SK-N-SH (cell line): ENCODE results near the gene NOA1.

Source experiments
- EP300 ChIP-seq, 2 experiments: IDR thresholded peaks; 2 replicates each; pipeline versions ENCODE4 v1.4.0 to v1.6.1; 2012; ENCODE audit warnings: borderline replicate concordance in 1 of 2, low read depth in 1 of 2, low read length in 1 of 2
- JUND ChIP-seq: IDR thresholded peaks from 2 replicates; pipeline ENCODE4 v1.4.0; 2012
- RAD21 ChIP-seq: IDR thresholded peaks from 2 replicates; pipeline ENCODE4 v1.6.1; 2012; ENCODE audit warnings: mild to moderate bottlenecking, low read length
- TF ChIP-seq, protein P1 (sequence below): fragments of 200-600 bp; sonication (generic); IDR thresholded peaks from 2 replicates; pipeline ENCODE4 v1.6.1; 2017; ENCODE audit warnings: antibody characterized with exemption, mild to moderate bottlenecking, moderate library complexity
- TF ChIP-seq, protein P2 (sequence below): IDR thresholded peaks from 2 replicates; pipeline ENCODE4 v1.6.1; 2012; ENCODE audit warnings: mild to moderate bottlenecking, low read depth, low read length, moderate library complexity

DNA sequence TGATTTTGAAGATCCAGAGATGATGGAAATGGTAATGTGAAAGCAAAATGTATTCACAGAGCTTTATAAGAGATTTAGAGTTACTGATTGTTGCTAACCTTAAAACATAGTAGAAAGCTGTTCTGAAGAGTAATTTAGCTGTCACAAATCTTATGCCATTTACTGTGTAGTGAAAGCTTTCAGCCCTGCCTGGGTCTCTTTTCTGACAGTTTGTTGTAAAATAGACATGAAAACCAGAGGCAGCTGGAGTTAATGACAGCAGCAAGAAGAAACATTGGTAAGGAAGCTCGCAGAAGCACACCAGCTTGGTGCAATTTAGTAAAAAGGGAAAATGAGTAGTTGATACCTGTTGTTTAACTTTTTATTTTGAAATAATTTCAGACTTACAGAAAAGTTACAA lies 22.3 kb upstream of the NOA1 start:
- TF ChIP-seq, protein P1, sequence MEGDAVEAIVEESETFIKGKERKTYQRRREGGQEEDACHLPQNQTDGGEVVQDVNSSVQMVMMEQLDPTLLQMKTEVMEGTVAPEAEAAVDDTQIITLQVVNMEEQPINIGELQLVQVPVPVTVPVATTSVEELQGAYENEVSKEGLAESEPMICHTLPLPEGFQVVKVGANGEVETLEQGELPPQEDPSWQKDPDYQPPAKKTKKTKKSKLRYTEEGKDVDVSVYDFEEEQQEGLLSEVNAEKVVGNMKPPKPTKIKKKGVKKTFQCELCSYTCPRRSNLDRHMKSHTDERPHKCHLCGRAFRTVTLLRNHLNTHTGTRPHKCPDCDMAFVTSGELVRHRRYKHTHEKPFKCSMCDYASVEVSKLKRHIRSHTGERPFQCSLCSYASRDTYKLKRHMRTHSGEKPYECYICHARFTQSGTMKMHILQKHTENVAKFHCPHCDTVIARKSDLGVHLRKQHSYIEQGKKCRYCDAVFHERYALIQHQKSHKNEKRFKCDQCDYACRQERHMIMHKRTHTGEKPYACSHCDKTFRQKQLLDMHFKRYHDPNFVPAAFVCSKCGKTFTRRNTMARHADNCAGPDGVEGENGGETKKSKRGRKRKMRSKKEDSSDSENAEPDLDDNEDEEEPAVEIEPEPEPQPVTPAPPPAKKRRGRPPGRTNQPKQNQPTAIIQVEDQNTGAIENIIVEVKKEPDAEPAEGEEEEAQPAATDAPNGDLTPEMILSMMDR = no peak
- no peak for TF ChIP-seq JUND
- TF ChIP-seq EP300 (IDR thresholded peaks at IDR 0.05; ENCODE audit: borderline replicate concordance in 1 of 2, low read depth in 1 of 2, low read length in 1 of 2) = no peak
- TF ChIP-seq, protein P2, sequence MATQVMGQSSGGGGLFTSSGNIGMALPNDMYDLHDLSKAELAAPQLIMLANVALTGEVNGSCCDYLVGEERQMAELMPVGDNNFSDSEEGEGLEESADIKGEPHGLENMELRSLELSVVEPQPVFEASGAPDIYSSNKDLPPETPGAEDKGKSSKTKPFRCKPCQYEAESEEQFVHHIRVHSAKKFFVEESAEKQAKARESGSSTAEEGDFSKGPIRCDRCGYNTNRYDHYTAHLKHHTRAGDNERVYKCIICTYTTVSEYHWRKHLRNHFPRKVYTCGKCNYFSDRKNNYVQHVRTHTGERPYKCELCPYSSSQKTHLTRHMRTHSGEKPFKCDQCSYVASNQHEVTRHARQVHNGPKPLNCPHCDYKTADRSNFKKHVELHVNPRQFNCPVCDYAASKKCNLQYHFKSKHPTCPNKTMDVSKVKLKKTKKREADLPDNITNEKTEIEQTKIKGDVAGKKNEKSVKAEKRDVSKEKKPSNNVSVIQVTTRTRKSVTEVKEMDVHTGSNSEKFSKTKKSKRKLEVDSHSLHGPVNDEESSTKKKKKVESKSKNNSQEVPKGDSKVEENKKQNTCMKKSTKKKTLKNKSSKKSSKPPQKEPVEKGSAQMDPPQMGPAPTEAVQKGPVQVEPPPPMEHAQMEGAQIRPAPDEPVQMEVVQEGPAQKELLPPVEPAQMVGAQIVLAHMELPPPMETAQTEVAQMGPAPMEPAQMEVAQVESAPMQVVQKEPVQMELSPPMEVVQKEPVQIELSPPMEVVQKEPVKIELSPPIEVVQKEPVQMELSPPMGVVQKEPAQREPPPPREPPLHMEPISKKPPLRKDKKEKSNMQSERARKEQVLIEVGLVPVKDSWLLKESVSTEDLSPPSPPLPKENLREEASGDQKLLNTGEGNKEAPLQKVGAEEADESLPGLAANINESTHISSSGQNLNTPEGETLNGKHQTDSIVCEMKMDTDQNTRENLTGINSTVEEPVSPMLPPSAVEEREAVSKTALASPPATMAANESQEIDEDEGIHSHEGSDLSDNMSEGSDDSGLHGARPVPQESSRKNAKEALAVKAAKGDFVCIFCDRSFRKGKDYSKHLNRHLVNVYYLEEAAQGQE = no peak
- TF ChIP-seq RAD21 = no peak
